SK-N-SH (cell line): ENCODE measurements around the gene RSU1. TPM values are rescaled to one million over a fixed set of nuclear protein-coding genes. Genes with fewer than 3 reads are reported as not detected.

Experiments used
- CTCF ChIA-PET: fragments of 300-600, 350-600 bp; formaldehyde crosslinking; extraction: SDS; loops from one replicate; lab custom pipeline; 2021; lab: Yijun Ruan, JAX
- POLR2A ChIA-PET: fragments of 350-600 bp; sonication (Branson Sonifier 250); formaldehyde crosslinking; extraction: SDS; loops from one replicate; lab custom pipeline; 2020; ENCODE audit warnings: antibody characterized with exemption, inconsistent platforms; lab: Yijun Ruan, JAX
- DNase-seq: peaks from one replicate; pipeline ENCODE4 v3.0.0; 2012
- H2AFZ ChIP-seq: fragments of 200-600 bp; sonication (generic); 2 replicates; pipeline ENCODE4 v1.8.1; 2016; ENCODE audit warnings: antibody characterized with exemption, mild to moderate bottlenecking, low read depth
- H3F3A ChIP-seq: fragments of 200-600 bp; sonication (generic); replicated peaks from 2 replicates; pipeline ENCODE3; 2016; ENCODE audit warnings: antibody characterized with exemption, mild to moderate bottlenecking; ENCODE audit not compliant: insufficient read depth
- H3K27ac ChIP-seq, 2 experiments: fragments of 200-500 bp in 1 of 2; fragments of 200-600 bp in 1 of 2; sonication (Bioruptor generic) in 1 of 2; sonication (generic), shearing (Covaris generic) in 1 of 2; 2 replicates each; pipeline versions ENCODE4 v1.5.1 to v1.6.1; 2014 to 2016; ENCODE audit warnings: low read depth in 2 of 2, inconsistent platforms in 1 of 2, low read length in 1 of 2, mild to moderate bottlenecking in 1 of 2, mixed read lengths in 1 of 2
- H3K27me3 ChIP-seq: fragments of 200-600 bp; sonication (generic), shearing (Covaris generic); 2 replicates; pipeline ENCODE4 v1.6.1; 2016; ENCODE audit warnings: mixed run types; ENCODE audit not compliant: insufficient read depth
- H3K36me3 ChIP-seq, 2 experiments: fragments of 200-500 bp in 1 of 2; fragments of 200-600 bp in 1 of 2; sonication (Bioruptor generic) in 1 of 2; sonication (generic) in 1 of 2; replicated peaks in 1 of 2; 2 replicates each; pipeline versions ENCODE3 to v1.5.1; 2014 to 2016; ENCODE audit warnings: low read length in 1 of 2, mild to moderate bottlenecking in 1 of 2; ENCODE audit not compliant: insufficient read depth in 2 of 2, control insufficient read depth in 1 of 2
- H3K4me1 ChIP-seq, 2 experiments: fragments of 200-500 bp in 1 of 2; fragments of 200-600 bp in 1 of 2; sonication (Bioruptor generic) in 1 of 2; sonication (generic), shearing (Covaris generic) in 1 of 2; 2 replicates each; pipeline versions ENCODE4 v1.5.1 to v1.6.1; 2014 to 2016; ENCODE audit warnings: low read depth in 1 of 2, low read length in 1 of 2, mixed run types in 1 of 2; ENCODE audit not compliant: insufficient read depth in 2 of 2, control insufficient read depth in 1 of 2
- H3K4me2 ChIP-seq: fragments of 200-600 bp; sonication (generic), shearing (Covaris generic); 2 replicates; pipeline ENCODE4 v1.6.1; 2017; ENCODE audit warnings: mixed run types
- H3K4me3 ChIP-seq, 2 experiments: fragments of 200-500 bp in 1 of 2; fragments of 200-600 bp in 1 of 2; sonication (Bioruptor generic) in 1 of 2; sonication (generic), shearing (Covaris generic) in 1 of 2; 2 replicates each; pipeline versions ENCODE4 v1.5.1 to v1.8.1; 2014 to 2016; ENCODE audit warnings: low read depth in 2 of 2, inconsistent platforms in 1 of 2, low read length in 1 of 2, mild to moderate bottlenecking in 1 of 2, mixed read lengths in 1 of 2, moderate library complexity in 1 of 2
- H3K79me2 ChIP-seq: fragments of 200-600 bp; sonication (generic); 2 replicates; pipeline ENCODE4 v1.8.1; 2017; ENCODE audit warnings: mild to moderate bottlenecking; ENCODE audit not compliant: insufficient read depth
- H3K9ac ChIP-seq: fragments of 200-600 bp; sonication (generic); 2 replicates; pipeline ENCODE4 v1.6.1; 2017; ENCODE audit warnings: mixed run types
- H3K9me2 ChIP-seq: fragments of 200-600 bp; sonication (generic); 2 replicates; pipeline ENCODE4 v1.6.1; 2017; ENCODE audit warnings: mixed run types
- H3K9me3 ChIP-seq: fragments of 200-600 bp; sonication (generic); 2 replicates; pipeline ENCODE4 v1.6.1; 2017; ENCODE audit warnings: mixed run types, mild to moderate bottlenecking, moderate library complexity
- H4K20me1 ChIP-seq: fragments of 200-600 bp; sonication (generic); 2 replicates; pipeline ENCODE4 v1.6.1; 2017; ENCODE audit warnings: mild to moderate bottlenecking, mixed run types; ENCODE audit not compliant: insufficient read depth
- EP300 ChIP-seq, 2 experiments: IDR thresholded peaks; 2 replicates each; pipeline versions ENCODE4 v1.4.0 to v1.6.1; 2012; ENCODE audit warnings: borderline replicate concordance in 1 of 2, low read depth in 1 of 2, low read length in 1 of 2
- FOXJ3 ChIP-seq: sonication (generic); formaldehyde crosslinking; IDR thresholded peaks from 2 replicates; pipeline ENCODE4 v1.5.1; 2020; ENCODE audit warnings: mild to moderate bottlenecking, missing genetic modification reagents
- FOXM1 ChIP-seq: IDR thresholded peaks from 2 replicates; pipeline ENCODE4 v1.4.0; 2012; ENCODE audit warnings: low read depth, mild to moderate bottlenecking
- IRF3 ChIP-seq: fragments of 150-350 bp; IDR thresholded peaks from 2 replicates; pipeline ENCODE4 v1.6.1; 2016; ENCODE audit warnings: mild to moderate bottlenecking, low read depth, low read length
- MXI1 ChIP-seq: IDR thresholded peaks from 2 replicates; pipeline ENCODE4 v1.6.1; 2012; ENCODE audit warnings: mild to moderate bottlenecking, low read depth, low read length, improper control_type of control experiment
- SIN3A ChIP-seq: IDR thresholded peaks from 2 replicates; pipeline ENCODE4 v1.6.1; 2012; ENCODE audit warnings: low read depth, mild to moderate bottlenecking, low read length, moderate library complexity, borderline replicate concordance
- WGBS: methylation state at CpG from one replicate; pipeline ENCODE4 v1.1.6; 2017; ENCODE audit warnings: low lambda C conversion rate; 5-methylcytosine and 5-hydroxymethylcytosine counted together
- polyA plus RNA-seq, 3 experiments: library from polyadenylated mRNA; depleted of rRNA; stranded (reverse); fragments of >200 nt; gene quantifications; 2 replicates each; pipeline ENCODE4 v1.2.3, GENCODE V29; 2012
- TF ChIP-seq, protein P1 (sequence below): IDR thresholded peaks from 2 replicates; pipeline ENCODE4 v1.6.1; 2012; ENCODE audit warnings: mild to moderate bottlenecking, low read depth, low read length, moderate library complexity
- TF ChIP-seq, protein P2 (sequence below): IDR thresholded peaks from 2 replicates; pipeline ENCODE4 v1.4.0; 2012; ENCODE audit warnings: low read depth

The RSU1 gene
- polyA plus RNA-seq, 1 of the 3 experiments (the other 2 are of a cell fraction) = 59.8 TPM

DNA sequence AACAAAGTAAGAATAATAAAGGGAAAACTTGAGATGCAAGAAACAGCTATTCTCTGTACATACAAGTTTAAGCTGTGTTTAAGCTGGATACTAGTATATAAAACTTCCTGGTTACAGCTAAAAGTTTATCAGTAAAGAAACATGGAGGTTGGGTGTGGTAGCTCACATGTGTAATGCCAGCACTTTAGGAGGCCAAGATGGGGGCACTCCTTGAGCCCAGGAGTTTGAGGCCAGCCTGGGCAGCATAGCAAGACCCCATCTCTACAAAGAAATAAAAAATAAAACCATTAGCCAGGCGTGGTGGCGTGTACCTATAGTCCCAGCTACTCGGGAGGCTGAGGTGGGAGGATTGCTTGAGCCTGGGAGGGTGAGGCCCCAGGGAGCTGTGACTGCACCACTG is 3.2 kb downstream of the RSU1 start (continued):
- TF ChIP-seq, protein P1, sequence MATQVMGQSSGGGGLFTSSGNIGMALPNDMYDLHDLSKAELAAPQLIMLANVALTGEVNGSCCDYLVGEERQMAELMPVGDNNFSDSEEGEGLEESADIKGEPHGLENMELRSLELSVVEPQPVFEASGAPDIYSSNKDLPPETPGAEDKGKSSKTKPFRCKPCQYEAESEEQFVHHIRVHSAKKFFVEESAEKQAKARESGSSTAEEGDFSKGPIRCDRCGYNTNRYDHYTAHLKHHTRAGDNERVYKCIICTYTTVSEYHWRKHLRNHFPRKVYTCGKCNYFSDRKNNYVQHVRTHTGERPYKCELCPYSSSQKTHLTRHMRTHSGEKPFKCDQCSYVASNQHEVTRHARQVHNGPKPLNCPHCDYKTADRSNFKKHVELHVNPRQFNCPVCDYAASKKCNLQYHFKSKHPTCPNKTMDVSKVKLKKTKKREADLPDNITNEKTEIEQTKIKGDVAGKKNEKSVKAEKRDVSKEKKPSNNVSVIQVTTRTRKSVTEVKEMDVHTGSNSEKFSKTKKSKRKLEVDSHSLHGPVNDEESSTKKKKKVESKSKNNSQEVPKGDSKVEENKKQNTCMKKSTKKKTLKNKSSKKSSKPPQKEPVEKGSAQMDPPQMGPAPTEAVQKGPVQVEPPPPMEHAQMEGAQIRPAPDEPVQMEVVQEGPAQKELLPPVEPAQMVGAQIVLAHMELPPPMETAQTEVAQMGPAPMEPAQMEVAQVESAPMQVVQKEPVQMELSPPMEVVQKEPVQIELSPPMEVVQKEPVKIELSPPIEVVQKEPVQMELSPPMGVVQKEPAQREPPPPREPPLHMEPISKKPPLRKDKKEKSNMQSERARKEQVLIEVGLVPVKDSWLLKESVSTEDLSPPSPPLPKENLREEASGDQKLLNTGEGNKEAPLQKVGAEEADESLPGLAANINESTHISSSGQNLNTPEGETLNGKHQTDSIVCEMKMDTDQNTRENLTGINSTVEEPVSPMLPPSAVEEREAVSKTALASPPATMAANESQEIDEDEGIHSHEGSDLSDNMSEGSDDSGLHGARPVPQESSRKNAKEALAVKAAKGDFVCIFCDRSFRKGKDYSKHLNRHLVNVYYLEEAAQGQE = no peak
- TF ChIP-seq FOXJ3 (CRISPR knock-in tag) (no peak), FOXM1 (no peak), MXI1 (no peak), IRF3 (no peak)

- Histone ChIP-seq H3K9me3 (no peaks in the 10 kb centered on the region), H2AFZ (no peak overlapping the region), H3K9me2 (no peaks in the 10 kb centered on the region), H3K9ac (no peak overlapping the region), H3F3A (no peaks in the 10 kb centered on the region), H3K27me3 (no peaks in the 10 kb centered on the region), H3K4me3 (no peak overlapping the region)
- ChIA-PET POLR2A (no interaction called here), CTCF (interaction anchor here (0.7 to 0.9 kb wide), 2 partner anchors 36 to 212 kb away, joined by 3 read pairs; no protein-coding TSS in a partner anchor)
- WGBS = 92% methylated on average over 4 of the region's 4 CpGs
- TF ChIP-seq FOXM1 (no peak), SIN3A (no peak)
- TF ChIP-seq, all 33 proteins: peak for 0
- H3K4me2 ChIP-seq = no peak overlapping the region
- H3K27ac ChIP-seq = no peak overlapping the region
- peaks cover 0 to 13% of the 10 kb centered on the region in 2 experiments; a peak in 2 of 4 replicates for H3K4me1 ChIP-seq
- no peaks in the 10 kb centered on the region for H4K20me1 ChIP-seq
- no peak for DNase-seq
- peaks cover 90% of the 10 kb centered on the region for H3K79me2 ChIP-seq
- H3K36me3 ChIP-seq = no peaks in the 10 kb centered on the region
Measured at GRCh38 chr10:16812676-16813075, 4.5 kb downstream of the RSU1 start.

- CTCF ChIA-PET = interaction anchor here (1.0 kb wide), 1 partner anchor 15 kb away, joined by 3 read pairs; no protein-coding TSS in a partner anchor
- H4K20me1 ChIP-seq = no peaks in the 10 kb centered on the region
Measured at GRCh38 chr10:16811765-16812164, 5.5 kb downstream of the RSU1 start.

More at GRCh38 chr10:16811765-16812164, 5.5 kb downstream of the RSU1 start:
- Histone ChIP-seq H3K27ac (no peak overlapping the region), H3K4me1 (peaks cover 0 to 12% of the 10 kb centered on the region in 2 experiments; a peak in 2 of 4 replicates), H3K36me3 (no peaks in the 10 kb centered on the region), H3K9me3 (no peaks in the 10 kb centered on the region), H3K9ac (no peak overlapping the region), H3K9me2 (no peaks in the 10 kb centered on the region), H3F3A (no peaks in the 10 kb centered on the region), H3K4me2 (no peak overlapping the region), H3K79me2 (peaks cover 96% of the 10 kb centered on the region), H3K4me3 (no peak overlapping the region), H3K27me3 (no peaks in the 10 kb centered on the region), H2AFZ (no peak overlapping the region)
- DNase-seq = no peak
- WGBS = 97% methylated on average over 6 of the region's 6 CpGs
- POLR2A ChIA-PET = no interaction called here
- TF ChIP-seq EP300 (IDR thresholded peaks at IDR 0.05; ENCODE audit: borderline replicate concordance in 1 of 2, low read depth in 1 of 2, low read length in 1 of 2) (no peak), SIN3A (no peak)
- TF ChIP-seq, protein P2, sequence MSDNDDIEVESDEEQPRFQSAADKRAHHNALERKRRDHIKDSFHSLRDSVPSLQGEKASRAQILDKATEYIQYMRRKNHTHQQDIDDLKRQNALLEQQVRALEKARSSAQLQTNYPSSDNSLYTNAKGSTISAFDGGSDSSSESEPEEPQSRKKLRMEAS = no peak
